Adrenal gland (tissue), 5 donors: ENCODE data around the gene FAT3.

ENCODE experiments used
- POLR2A ChIP-seq, 2 donors: fragments of 450-650 bp; IDR thresholded peaks; one replicate each; pipeline ENCODE4 v1.6.1; 2017; ENCODE audit warnings: antibody characterized with exemption in 2 of 2, mild to moderate bottlenecking in 2 of 2, moderate library complexity in 1 of 2
- TF ChIP-seq, protein P1 (sequence below), 6 experiments: fragments of 450-650 bp in 4 of 6; fragments of 200-600 bp in 2 of 6; sonication (generic) in 1 of 6; IDR thresholded peaks; 1 replicate in 5 of 6; 2 replicates in 1 of 6; pipeline versions ENCODE4 v1.5.1 to v1.8.0; 2016 to 2021; ENCODE audit warnings: antibody characterized with exemption in 6 of 6, mild to moderate bottlenecking in 2 of 6, moderate library complexity in 1 of 6
- donor health status: DM: no; HTN: no; CAD: no.

DNA sequence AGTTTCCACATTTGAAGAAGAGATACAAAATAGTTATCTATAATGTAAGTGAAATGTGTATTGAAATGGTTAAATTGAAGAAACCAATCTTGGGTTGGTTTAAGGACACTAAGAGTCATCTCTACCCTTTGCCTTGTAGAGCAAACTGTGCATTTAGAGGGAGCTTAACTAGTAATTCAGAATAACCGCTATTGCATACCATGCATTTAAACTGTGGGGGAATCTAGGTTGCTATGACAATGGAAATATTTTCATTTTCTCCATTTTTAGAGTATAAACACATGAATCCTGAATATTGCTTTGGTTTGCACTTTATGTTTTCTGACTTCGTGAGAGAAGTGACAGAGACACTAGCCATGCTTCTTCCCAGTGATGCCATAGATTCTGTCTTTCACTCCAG lies 39.7 kb downstream of the FAT3 start:
- TF ChIP-seq, protein P1, sequence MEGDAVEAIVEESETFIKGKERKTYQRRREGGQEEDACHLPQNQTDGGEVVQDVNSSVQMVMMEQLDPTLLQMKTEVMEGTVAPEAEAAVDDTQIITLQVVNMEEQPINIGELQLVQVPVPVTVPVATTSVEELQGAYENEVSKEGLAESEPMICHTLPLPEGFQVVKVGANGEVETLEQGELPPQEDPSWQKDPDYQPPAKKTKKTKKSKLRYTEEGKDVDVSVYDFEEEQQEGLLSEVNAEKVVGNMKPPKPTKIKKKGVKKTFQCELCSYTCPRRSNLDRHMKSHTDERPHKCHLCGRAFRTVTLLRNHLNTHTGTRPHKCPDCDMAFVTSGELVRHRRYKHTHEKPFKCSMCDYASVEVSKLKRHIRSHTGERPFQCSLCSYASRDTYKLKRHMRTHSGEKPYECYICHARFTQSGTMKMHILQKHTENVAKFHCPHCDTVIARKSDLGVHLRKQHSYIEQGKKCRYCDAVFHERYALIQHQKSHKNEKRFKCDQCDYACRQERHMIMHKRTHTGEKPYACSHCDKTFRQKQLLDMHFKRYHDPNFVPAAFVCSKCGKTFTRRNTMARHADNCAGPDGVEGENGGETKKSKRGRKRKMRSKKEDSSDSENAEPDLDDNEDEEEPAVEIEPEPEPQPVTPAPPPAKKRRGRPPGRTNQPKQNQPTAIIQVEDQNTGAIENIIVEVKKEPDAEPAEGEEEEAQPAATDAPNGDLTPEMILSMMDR (IDR thresholded peaks at IDR 0.05) = no peak
- no peak for TF ChIP-seq POLR2A (IDR thresholded peaks at IDR 0.05)
